LNCaP clone FGC (cell line): Measurements from ENCODE around the gene COL8A1.

Source experiments
- DNase-seq: peaks from one replicate; pipeline ENCODE4 v3.0.0-alpha.2; 2011; ENCODE audit warnings: low read depth
- H3K4me3 ChIP-seq: 2 replicates; pipeline ENCODE4 v1.5.1; 2011; ENCODE audit warnings: mild to moderate bottlenecking, low read depth, low read length, control low read depth
- CTCF ChIP-seq: IDR thresholded peaks from 2 replicates; pipeline ENCODE4 v1.5.1; 2012; ENCODE audit warnings: mild to moderate bottlenecking; ENCODE audit not compliant: control insufficient read depth, insufficient read depth; ENCODE audit errors: extremely low read depth

Gene COL8A1

DNA sequence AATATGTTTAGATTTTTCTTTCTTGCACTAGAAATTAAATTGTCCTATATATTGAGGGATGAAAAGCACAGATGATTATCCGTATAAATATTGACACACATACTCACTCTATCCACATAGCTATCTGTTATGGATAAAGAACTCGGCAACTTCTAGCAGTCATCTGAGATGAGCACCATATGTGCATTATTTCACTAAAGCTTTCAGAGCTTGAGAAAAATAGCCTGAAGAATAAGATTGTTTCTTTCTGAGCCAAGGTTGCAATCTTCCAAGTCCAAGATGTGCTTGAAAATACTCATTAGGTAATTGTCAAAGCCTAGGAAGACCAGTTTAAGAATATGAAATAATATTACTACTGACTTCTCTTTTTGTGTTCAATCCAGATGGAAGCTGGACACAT, 40.5 kb downstream of the COL8A1 start:
- no peak overlapping the region for H3K4me3 ChIP-seq
- no peak for DNase-seq
- TF ChIP-seq CTCF, result no peak

DNA sequence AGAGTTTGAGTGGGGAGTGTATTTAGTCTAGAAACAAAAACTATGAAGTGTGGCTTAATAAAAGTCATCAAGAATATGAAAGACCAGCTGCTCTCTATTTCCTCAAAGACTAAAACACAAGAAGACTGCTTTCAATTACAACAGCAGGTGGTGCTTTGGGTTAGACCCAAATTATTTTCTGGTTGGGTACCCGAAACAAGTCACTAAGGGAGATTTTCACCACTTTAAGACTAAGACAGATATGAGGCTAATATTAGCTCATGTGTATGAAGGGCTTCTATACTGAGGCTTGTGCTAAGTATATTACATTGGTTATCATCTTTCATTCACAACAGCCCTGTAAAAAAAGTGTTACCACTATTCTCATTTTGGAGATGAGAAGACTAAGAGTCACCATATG, 43.1 kb downstream of the COL8A1 start:
- TF ChIP-seq CTCF, result no peak
- H3K4me3 ChIP-seq, result no peak overlapping the region
- no peak for DNase-seq

DNA sequence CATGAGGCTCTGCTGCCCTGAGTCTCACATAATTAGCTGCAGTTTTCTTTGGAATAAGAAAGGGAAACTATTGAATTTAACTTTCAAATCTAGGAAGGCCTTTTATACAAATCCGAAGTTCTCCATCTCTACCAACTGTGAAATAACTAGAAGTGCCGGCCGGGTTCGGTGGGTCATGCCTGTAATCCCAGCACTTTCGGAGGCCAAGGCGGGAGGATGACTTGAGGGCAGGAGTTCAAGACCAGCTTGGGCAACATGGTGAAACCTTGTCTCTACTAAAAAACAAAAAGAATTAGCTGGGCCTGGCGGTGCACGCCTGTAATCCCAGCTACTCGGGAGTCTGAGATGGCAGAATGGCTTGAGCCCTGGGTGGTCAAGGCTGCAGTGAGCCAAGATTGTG, 43.6 kb downstream of the COL8A1 start:
- DNase-seq, result no peak
- no peak for TF ChIP-seq CTCF
- no peak overlapping the region for H3K4me3 ChIP-seq

- TF ChIP-seq CTCF, result no peak
- DNase-seq, result no peak
- H3K4me3 ChIP-seq, result no peak overlapping the region
Observed at GRCh38 chr3:99683465-99683864, 45.1 kb downstream of the COL8A1 start.

DNA sequence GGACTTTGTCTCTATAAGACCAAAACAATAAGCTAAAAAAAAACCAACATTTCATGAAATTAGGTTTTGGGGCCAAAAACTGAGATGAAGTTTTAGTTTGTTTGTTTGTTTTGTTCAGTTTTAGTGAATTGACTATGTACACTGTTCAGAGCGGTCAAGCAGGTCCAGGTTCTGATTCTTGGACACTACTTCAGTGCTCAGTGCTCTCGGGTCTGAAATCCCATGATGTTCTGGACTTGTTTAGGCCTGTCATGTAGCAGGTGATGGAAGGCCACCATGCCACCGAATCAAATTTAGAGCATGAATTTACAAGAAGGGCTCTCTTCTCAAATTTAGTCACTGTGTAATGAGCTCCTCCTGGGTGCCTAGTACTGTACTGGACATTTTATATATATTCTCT, 45.5 kb downstream of the COL8A1 start:
- no peak for DNase-seq
- no peak overlapping the region for H3K4me3 ChIP-seq
- no peak for TF ChIP-seq CTCF

DNA sequence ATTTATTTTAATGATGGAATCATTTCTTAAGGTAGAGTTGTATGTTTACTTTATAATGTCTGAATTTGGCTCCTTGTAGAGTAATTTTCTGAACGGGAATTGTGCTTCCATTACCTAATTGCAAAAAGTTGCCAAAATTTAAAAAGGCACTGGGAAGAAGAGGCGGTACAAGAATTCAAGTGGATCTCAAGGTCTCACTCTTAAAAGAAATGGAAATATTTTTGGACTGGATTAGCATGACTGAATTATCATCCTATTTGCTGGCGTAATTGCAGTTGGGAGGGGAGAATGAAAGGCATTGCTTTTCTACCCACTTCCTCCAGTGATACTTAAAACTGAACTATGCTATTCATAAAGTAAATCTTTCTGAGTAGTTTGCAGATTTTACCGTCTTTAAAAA, 46.2 kb downstream of the COL8A1 start:
- no peak overlapping the region for H3K4me3 ChIP-seq
- no peak for DNase-seq
- no peak for TF ChIP-seq CTCF

GRCh38 chr3:99686469-99686868, 48.1 kb downstream of the COL8A1 start:
- no peak for DNase-seq
- H3K4me3 ChIP-seq, result no peak overlapping the region
- TF ChIP-seq CTCF, result no peak
